Panc1 (cell line): ENCODE data around the gene SLC6A13.

ENCODE experiments used
- POLR2AphosphoS5 ChIP-seq: IDR thresholded peaks from 2 replicates; pipeline ENCODE4 v1.6.1; 2012; ENCODE audit warnings: mild to moderate bottlenecking, low read depth, low read length, moderate library complexity
- REST ChIP-seq, 2 experiments: IDR thresholded peaks; 2 replicates each; pipeline ENCODE4 v1.6.1; 2011 to 2012; ENCODE audit warnings: low read depth in 2 of 2, control low read depth in 1 of 2, low read length in 1 of 2, mild to moderate bottlenecking in 1 of 2, moderate library complexity in 1 of 2; ENCODE audit not compliant: insufficient read depth in 1 of 2
- TCF7L2 ChIP-seq: IDR thresholded peaks from 2 replicates; pipeline ENCODE4 v1.6.1; 2011; ENCODE audit warnings: mild to moderate bottlenecking, low read depth, low read length, inconsistent platforms
- TF ChIP-seq, protein P1 (sequence below): fragments of 450-650 bp; IDR thresholded peaks from 2 replicates; pipeline ENCODE4 v1.5.1; 2017; ENCODE audit warnings: mild to moderate bottlenecking

DNA sequence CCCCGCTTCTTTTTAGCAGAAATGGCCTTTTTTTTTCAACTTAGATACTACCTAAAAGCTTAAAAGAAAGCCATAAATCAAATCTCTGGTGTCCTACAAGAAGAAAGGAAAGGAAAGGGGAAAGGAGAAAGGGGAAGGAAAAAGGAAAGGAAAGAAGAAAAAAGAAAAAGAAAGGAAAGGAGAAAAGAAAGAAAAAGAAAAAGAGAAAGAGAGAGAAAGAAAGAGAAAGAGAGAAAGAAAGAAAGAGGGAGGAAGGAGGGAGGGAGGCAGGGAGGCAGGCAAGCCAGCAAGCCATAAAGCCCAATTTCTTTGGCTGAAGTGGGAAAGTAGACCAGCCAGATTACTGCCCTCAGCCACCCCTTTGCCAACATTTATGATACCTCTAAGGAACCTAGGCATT lies 32.5 kb upstream of the SLC6A13 start:
- TF ChIP-seq, protein P1, sequence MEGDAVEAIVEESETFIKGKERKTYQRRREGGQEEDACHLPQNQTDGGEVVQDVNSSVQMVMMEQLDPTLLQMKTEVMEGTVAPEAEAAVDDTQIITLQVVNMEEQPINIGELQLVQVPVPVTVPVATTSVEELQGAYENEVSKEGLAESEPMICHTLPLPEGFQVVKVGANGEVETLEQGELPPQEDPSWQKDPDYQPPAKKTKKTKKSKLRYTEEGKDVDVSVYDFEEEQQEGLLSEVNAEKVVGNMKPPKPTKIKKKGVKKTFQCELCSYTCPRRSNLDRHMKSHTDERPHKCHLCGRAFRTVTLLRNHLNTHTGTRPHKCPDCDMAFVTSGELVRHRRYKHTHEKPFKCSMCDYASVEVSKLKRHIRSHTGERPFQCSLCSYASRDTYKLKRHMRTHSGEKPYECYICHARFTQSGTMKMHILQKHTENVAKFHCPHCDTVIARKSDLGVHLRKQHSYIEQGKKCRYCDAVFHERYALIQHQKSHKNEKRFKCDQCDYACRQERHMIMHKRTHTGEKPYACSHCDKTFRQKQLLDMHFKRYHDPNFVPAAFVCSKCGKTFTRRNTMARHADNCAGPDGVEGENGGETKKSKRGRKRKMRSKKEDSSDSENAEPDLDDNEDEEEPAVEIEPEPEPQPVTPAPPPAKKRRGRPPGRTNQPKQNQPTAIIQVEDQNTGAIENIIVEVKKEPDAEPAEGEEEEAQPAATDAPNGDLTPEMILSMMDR, result no peak
- TF ChIP-seq TCF7L2 (no peak), POLR2AphosphoS5 (no peak), REST (IDR thresholded peaks at IDR 0.05; ENCODE audit: insufficient read depth in 1 of 2, low read depth in 2 of 2, low read length in 1 of 2) (no peak)
